Testis (tissue), 3 donors: ENCODE data around the gene CNPY1. TPM values are rescaled to one million over a fixed set of nuclear protein-coding genes. Genes with fewer than 3 reads are reported as not detected.

ENCODE experiments used
- DNase-seq: peaks from one replicate; pipeline ENCODE4 v3.0.0-alpha.2; 2019
- H3K27ac ChIP-seq, 2 donors: fragments of 200-600 bp; sonication (generic); one replicate each; pipeline ENCODE4 v1.5.1; 2019
- H3K27me3 ChIP-seq: fragments of 200-600 bp; sonication (generic); one replicate; pipeline ENCODE4 v1.5.1; 2019
- H3K36me3 ChIP-seq: fragments of 200-600 bp; sonication (generic); one replicate; pipeline ENCODE4 v1.5.1; 2017; ENCODE audit warnings: low read depth; ENCODE audit errors: missing control alignments
- H3K4me1 ChIP-seq: fragments of 200-600 bp; sonication (generic); one replicate; pipeline ENCODE4 v1.5.1; 2019
- H3K4me3 ChIP-seq, 2 donors: fragments of 200-600 bp; sonication (generic); one replicate each; pipeline ENCODE4 v1.5.1; 2017 to 2019
- H3K9me3 ChIP-seq: fragments of 200-600 bp; sonication (generic); one replicate; pipeline ENCODE4 v1.5.1; 2017
- POLR2A ChIP-seq: fragments of 450-650 bp; IDR thresholded peaks from one replicate; pipeline ENCODE4 v1.6.1; 2017; ENCODE audit warnings: antibody characterized with exemption, mild to moderate bottlenecking, moderate library complexity
- WGBS, 2 donors: methylation state at CpG; one replicate each; pipeline ENCODE4 v1.1.5; 2018; 5-methylcytosine and 5-hydroxymethylcytosine counted together
- intact Hi-C: fragments of 100-400 bp; cut with DNase I; formaldehyde crosslinking; loops from one replicate; pipeline ENCODE4 v1.15.1; 2023; ENCODE audit warnings: low total_unique reads
- polyA plus RNA-seq: library from polyadenylated mRNA; stranded (reverse); fragments of 350-450 nt; fragmentation: Illumina TruSeq; extraction: RNeasy Lipid Tissue Mini Kit (QIAGEN cat#74804); gene quantifications from one replicate; pipeline ENCODE4 v1.2.3, GENCODE V29; 2014; ENCODE audit warnings: low read depth, low replicate concordance; ENCODE audit not compliant: insufficient read depth
- total RNA-seq, 2 donors: library from RNA; depleted of rRNA; stranded (reverse); fragments of >200 nt; gene quantifications; one replicate each; pipeline ENCODE4 v1.2.3, GENCODE V29; 2016
- TF ChIP-seq, protein P1 (sequence below), 3 experiments: fragments of 450-650 bp in 2 of 3; fragments of 200-600 bp in 1 of 3; sonication (generic) in 1 of 3; IDR thresholded peaks; one replicate each; pipeline ENCODE4 v1.5.1; 2016 to 2019; ENCODE audit warnings: antibody characterized with exemption in 3 of 3, mild to moderate bottlenecking in 2 of 3, moderate library complexity in 1 of 3

Gene CNPY1
- total and polyA plus RNA-seq, 3 donors from 2014 or later = 0.25 to 0.47 (median 0.31) TPM

DNA sequence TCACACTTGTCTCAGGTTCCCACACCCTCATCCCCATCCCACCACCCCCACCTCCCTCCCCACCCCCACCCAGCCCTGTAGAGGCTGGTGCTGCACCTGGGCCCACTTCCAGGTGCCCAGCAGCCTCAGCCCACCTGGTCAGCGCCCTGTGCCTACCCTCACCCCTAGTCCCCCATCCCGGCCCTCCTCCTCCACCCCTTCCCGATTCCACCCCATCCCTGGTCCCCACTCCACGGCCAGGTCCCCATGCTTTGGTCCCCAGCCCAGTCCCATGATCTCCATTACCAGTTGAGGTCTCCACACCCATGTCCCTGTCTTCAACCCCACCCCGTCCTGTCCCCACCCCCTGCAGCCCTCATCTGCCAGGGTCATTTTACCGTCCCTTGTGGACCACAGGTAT, 24.6 kb upstream of the CNPY1 start:
- H3K9me3 ChIP-seq = no peaks in the 10 kb centered on the region
- H3K27ac ChIP-seq = no peak overlapping the region
- H3K4me1 ChIP-seq = no peaks in the 10 kb centered on the region
- no peaks in the 10 kb centered on the region for H3K36me3 ChIP-seq
- H3K27me3 ChIP-seq = no peaks in the 10 kb centered on the region
- WGBS, 2 donors = 93% methylated on average over 3 to 6 of the region's 6 CpGs
- no peak for DNase-seq
- TF ChIP-seq POLR2A = no peak
- TF ChIP-seq, protein P1, sequence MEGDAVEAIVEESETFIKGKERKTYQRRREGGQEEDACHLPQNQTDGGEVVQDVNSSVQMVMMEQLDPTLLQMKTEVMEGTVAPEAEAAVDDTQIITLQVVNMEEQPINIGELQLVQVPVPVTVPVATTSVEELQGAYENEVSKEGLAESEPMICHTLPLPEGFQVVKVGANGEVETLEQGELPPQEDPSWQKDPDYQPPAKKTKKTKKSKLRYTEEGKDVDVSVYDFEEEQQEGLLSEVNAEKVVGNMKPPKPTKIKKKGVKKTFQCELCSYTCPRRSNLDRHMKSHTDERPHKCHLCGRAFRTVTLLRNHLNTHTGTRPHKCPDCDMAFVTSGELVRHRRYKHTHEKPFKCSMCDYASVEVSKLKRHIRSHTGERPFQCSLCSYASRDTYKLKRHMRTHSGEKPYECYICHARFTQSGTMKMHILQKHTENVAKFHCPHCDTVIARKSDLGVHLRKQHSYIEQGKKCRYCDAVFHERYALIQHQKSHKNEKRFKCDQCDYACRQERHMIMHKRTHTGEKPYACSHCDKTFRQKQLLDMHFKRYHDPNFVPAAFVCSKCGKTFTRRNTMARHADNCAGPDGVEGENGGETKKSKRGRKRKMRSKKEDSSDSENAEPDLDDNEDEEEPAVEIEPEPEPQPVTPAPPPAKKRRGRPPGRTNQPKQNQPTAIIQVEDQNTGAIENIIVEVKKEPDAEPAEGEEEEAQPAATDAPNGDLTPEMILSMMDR (IDR thresholded peaks at IDR 0.05) = no peak
- intact Hi-C loops = no loop called here
- H3K4me3 ChIP-seq = no peak overlapping the region

DNA sequence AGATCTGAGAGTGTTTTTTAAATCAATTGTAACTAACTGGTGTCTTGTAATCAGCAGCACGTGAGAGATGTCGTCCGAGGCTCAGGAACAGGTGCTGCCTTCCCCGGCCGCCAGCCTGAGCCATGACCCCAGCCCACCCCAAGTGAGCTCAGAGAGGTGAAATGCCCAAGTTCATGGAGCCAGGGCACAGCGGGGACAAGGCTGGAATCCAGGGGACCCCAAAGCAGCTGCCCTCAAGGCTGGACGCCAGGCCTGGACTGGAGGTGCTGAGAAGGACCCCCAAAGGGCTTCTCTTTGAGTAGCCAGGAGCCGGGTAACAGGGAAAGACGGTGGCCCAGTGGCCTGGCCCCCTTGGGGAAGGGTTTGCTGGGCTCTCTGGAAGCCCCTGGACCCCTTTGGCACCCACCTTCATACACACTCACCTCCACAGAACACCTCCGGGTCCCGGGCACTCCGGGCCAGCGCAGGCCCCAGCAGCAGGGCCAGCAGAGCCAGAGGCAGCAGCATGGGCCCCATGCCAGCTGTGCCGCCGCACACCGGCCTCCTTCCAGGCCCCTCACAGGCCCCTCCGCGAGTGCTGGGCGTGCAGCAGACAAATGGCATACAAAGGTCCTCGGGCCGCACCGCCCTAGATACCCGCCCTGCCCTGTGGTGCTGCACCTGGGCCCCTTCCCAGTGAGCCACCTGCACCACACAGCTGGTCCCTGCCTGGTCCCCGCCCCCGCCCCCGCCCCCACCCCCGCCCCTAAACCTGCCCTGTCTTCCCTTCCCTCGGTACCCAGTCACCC, 24.0 kb upstream of the CNPY1 start:
- intact Hi-C loops = no loop called here
- no peaks in the 10 kb centered on the region for H3K9me3 ChIP-seq
- no peaks in the 10 kb centered on the region for H3K27me3 ChIP-seq
- H3K36me3 ChIP-seq = no peaks in the 10 kb centered on the region
- TF ChIP-seq POLR2A = no peak
- TF ChIP-seq, protein P1 (IDR thresholded peaks at IDR 0.05) = no peak
- no peak overlapping the region for H3K4me3 ChIP-seq
- no peaks in the 10 kb centered on the region for H3K4me1 ChIP-seq
- DNase-seq = no peak
- no peak overlapping the region for H3K27ac ChIP-seq
- 85 to 89% methylated on average over 8 to 25 of the region's 28 CpGs for WGBS, 2 donors

DNA sequence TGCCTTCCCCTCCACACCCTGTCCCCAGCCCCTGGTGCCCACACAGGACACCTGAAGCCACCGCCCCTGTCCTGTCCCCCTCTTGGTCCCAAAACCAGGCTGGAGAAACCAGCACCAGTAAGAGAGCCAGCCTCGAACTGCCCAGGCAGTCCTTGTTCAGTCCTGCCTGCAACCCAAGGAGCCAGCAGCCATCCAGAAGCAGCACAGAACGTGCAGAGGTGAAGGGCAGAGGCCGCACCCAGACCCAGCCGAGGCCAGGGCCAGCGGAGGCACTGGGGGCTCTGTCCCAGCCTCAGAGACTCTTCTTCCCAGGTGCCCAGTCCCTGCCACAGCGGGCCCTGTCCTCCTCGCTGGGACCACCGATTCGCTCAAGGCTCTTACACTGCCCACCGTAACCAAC, 23.3 kb upstream of the CNPY1 start:
- WGBS, 2 donors = 81 to 84% methylated on average over 4 to 11 of the region's 11 CpGs
- no peaks in the 10 kb centered on the region for H3K36me3 ChIP-seq
- H3K9me3 ChIP-seq = no peaks in the 10 kb centered on the region
- no peak for DNase-seq
- intact Hi-C loops = no loop called here
- no peaks in the 10 kb centered on the region for H3K27me3 ChIP-seq
- TF ChIP-seq, protein P1 (IDR thresholded peaks at IDR 0.05) = no peak
- TF ChIP-seq POLR2A = no peak
- H3K4me1 ChIP-seq = no peaks in the 10 kb centered on the region
- no peak overlapping the region for H3K27ac ChIP-seq
- no peak overlapping the region for H3K4me3 ChIP-seq

DNA sequence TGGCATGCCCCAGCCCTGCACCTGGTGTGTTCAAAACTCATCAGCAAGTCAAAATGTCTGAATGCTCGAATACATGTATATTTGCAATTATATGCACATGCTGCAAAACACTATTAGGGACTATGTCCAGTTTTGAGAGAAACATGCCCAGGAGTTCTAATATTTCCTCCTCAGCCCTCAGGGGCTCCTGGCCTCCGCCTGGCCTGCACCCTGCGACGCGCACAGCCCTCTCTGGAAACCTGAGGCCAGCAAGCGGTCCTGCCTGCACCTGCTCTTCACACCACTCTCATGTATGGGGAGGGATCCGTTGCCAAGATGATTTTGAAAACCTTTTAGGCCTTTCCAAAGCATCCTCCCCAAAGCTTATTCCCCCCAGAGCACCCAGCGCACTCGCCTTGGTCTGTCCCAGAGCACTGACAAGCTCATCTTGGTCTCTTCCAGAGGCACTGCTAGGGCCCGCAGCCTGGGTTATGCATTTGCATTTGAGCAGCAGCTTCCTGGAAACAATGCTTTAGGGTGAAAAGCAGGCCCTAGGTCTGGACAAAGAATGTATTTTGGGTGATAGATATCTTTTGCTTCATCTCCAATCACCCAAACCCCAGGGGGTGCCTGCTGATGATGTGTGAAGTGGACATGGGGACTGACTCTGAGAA, 22.6 kb upstream of the CNPY1 start:
- Histone ChIP-seq H3K4me3 (no peak overlapping the region), H3K4me1 (no peaks in the 10 kb centered on the region), H3K36me3 (no peaks in the 10 kb centered on the region), H3K9me3 (no peaks in the 10 kb centered on the region), H3K27ac (no peak overlapping the region), H3K27me3 (no peaks in the 10 kb centered on the region)
- no peak for DNase-seq
- intact Hi-C loops = no loop called here
- WGBS, 2 donors = 82 to 87% methylated on average over 10 of the region's 10 CpGs
- TF ChIP-seq, protein P1 (IDR thresholded peaks at IDR 0.05) = no peak
- no peak for TF ChIP-seq POLR2A
